ENCODE data around the gene ZNF581. TPM values are rescaled to one million over a fixed set of nuclear protein-coding genes. Genes with fewer than 3 reads are reported as not detected.

ZNF581 gene
- total RNA-seq, 1 donor from 2014 or later = 38.8 TPM

DNA sequence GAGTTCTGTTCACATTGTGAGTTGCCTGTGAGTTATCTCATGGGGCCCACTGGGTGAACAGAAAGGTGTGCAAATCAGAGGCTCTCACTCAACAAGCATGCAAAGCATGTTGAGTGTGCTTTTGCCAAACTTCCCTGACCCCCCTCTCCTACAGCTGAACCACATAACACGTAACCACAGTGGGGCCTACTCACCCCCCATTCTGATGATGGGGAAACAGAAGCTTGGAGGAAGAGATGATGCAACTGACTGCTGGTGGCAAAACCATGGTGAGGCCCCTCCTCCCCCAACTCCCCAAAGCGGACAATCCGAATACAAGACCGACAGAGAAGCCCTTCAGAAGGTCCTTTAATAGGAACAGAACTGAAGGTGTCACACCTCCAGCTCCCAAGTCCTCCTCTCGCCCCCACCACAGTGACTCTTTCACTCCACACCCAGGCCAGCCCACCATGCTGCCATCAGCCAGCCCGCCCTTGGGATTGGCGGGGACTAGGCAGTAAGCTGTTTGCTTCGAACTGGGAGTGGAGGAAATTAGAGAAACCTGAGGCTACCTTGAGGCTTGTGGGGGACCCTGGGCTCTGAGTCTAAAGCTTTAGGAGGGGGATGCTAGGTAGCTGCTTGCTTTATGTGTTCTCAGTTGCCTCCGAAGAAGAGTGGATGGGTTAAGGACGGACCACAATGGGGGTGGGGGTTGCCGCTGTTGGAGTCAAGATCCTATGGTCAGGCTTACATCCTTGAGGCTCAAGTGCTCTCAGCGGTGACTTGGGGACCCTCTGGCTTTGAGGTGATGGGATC, 22.8 kb upstream of the ZNF581 start:
- Mint-ChIP-seq H3K27me3 (no peaks in the 10 kb centered on the region), H3K36me3 (ENCODE audit: insufficient read depth) (peaks cover 10% of the 10 kb centered on the region), H3K4me3 (ENCODE audit: low read depth) (no peak overlapping the region), H3K27ac (peak overlapping the region; percentile 59), H3K9me3 (ENCODE audit: low read depth) (no peaks in the 10 kb centered on the region), H3K4me1 (ENCODE audit: low read depth) (peaks cover 9% of the 10 kb centered on the region)
- DNase-seq (ENCODE audit: low spot score, unreplicated experiment) = no peak
- TF ChIP-seq, protein P1, sequence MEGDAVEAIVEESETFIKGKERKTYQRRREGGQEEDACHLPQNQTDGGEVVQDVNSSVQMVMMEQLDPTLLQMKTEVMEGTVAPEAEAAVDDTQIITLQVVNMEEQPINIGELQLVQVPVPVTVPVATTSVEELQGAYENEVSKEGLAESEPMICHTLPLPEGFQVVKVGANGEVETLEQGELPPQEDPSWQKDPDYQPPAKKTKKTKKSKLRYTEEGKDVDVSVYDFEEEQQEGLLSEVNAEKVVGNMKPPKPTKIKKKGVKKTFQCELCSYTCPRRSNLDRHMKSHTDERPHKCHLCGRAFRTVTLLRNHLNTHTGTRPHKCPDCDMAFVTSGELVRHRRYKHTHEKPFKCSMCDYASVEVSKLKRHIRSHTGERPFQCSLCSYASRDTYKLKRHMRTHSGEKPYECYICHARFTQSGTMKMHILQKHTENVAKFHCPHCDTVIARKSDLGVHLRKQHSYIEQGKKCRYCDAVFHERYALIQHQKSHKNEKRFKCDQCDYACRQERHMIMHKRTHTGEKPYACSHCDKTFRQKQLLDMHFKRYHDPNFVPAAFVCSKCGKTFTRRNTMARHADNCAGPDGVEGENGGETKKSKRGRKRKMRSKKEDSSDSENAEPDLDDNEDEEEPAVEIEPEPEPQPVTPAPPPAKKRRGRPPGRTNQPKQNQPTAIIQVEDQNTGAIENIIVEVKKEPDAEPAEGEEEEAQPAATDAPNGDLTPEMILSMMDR (IDR thresholded peaks at IDR 0.05; ENCODE audit: unreplicated experiment) = no peak

DNA sequence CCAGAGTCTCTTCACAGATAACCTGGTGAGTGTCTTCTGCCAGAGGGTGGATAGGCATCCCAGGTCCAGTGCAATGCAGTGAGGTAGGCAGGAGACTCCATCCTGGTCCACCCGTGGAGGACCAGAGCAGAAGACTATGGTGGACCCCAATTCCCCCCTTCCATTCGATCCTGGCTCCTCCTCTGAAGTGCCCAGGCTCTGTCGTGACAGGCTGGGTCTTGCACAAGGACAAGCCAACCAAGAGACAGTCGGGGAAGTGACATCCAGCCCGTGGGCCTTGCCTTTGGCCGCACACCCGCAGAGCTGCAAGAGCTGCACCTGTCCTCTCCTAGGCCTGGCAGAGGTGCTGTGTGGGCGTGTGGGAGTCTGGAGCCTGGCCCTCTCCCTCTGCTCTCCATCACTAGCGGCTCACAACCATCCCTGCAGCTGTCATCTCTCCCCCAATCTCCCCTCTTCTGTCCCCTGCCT, 22.2 kb upstream of the ZNF581 start:
- no peak for DNase-seq (ENCODE audit: low spot score, unreplicated experiment)
- TF ChIP-seq, protein P1 (IDR thresholded peaks at IDR 0.05; ENCODE audit: unreplicated experiment) = no peak
- Mint-ChIP-seq H3K9me3 (ENCODE audit: low read depth) (no peaks in the 10 kb centered on the region), H3K36me3 (ENCODE audit: insufficient read depth) (peaks cover 10% of the 10 kb centered on the region), H3K4me3 (ENCODE audit: low read depth) (no peak overlapping the region), H3K27me3 (no peaks in the 10 kb centered on the region), H3K27ac (no peak overlapping the region), H3K4me1 (ENCODE audit: low read depth) (peaks cover 9% of the 10 kb centered on the region)

DNA sequence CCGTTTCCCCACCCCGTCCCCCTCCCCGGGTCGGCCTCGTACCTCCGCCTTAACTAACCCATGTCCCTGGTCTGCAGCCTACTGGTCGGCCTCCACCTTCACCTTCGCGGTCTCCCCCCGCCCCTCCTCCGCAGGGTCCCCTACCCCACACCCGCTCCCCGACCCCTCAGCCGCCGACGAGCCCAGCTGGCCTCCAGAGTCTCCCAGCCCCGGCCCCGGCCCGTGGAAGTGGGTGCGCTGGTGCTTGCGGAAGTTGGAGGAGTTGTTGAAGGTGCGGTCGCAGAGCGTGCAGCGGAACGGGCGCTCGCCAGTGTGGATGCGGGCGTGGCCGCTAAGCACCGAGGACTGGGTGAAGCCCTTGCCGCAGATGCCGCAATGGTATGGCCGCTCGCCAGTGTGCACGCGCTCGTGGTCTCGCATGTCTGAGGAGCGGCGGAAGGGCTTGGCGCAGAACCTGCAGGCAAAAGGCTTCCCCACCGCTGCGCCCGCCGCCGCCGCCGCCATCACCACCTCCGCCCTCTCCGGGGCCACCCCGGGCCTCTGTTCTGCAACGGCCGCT, 21.7 kb upstream of the ZNF581 start:
- peaks cover 9% of the 10 kb centered on the region for H3K36me3 Mint-ChIP-seq (ENCODE audit: insufficient read depth)
- no peak for DNase-seq (ENCODE audit: low spot score, unreplicated experiment)
- TF ChIP-seq, protein P1 (IDR thresholded peaks at IDR 0.05; ENCODE audit: unreplicated experiment) = no peak
- H3K9me3 Mint-ChIP-seq (ENCODE audit: low read depth) = no peaks in the 10 kb centered on the region
- H3K4me3 Mint-ChIP-seq (ENCODE audit: low read depth) = no peak overlapping the region
- H3K27me3 Mint-ChIP-seq = no peaks in the 10 kb centered on the region
- H3K27ac Mint-ChIP-seq = no peak overlapping the region
- H3K4me1 Mint-ChIP-seq (ENCODE audit: low read depth) = peaks cover 9% of the 10 kb centered on the region

DNA sequence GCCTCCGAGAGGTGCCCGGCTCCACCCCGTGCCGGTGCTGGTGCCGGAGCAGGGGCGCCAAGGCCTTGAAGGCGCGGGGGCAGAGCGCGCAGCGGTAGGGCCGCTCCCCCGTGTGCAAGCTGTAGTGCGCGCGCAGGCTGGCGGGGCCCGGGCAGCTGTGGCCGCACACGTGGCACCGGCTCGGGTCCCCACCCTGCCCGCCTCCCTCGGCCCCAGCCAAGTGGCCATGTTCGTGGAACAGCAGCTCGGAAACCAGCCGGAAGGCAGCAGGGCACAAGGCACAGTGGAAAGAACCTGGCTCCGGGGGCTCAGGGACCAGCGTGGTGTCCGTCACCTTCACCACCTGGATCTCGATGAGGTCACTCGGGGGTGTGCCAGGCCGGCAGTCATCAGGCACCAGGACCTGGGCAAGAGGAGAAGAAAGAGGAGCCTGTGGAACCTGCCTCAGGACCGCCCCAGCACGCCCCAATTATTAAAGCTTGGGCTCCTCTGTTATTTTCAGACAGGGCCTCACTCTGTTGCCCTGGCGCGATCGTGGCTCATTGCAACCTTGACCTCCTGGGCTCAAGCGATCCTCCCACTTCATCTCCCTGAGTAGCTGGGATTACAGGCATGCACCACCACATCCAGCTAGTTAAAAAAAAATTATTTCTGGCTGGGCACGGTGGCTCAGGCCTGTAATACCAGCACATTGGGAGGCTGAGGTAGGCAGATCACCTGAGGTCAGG, 21.0 kb upstream of the ZNF581 start:
- peaks cover 9% of the 10 kb centered on the region for H3K4me1 Mint-ChIP-seq (ENCODE audit: low read depth)
- no peak for DNase-seq (ENCODE audit: low spot score, unreplicated experiment)
- H3K36me3 Mint-ChIP-seq (ENCODE audit: insufficient read depth) = peaks cover 6% of the 10 kb centered on the region
- H3K27ac Mint-ChIP-seq = no peak overlapping the region
- TF ChIP-seq, protein P1 (IDR thresholded peaks at IDR 0.05; ENCODE audit: unreplicated experiment) = no peak
- no peaks in the 10 kb centered on the region for H3K9me3 Mint-ChIP-seq (ENCODE audit: low read depth)
- H3K27me3 Mint-ChIP-seq = no peaks in the 10 kb centered on the region
- no peak overlapping the region for H3K4me3 Mint-ChIP-seq (ENCODE audit: low read depth)

DNA sequence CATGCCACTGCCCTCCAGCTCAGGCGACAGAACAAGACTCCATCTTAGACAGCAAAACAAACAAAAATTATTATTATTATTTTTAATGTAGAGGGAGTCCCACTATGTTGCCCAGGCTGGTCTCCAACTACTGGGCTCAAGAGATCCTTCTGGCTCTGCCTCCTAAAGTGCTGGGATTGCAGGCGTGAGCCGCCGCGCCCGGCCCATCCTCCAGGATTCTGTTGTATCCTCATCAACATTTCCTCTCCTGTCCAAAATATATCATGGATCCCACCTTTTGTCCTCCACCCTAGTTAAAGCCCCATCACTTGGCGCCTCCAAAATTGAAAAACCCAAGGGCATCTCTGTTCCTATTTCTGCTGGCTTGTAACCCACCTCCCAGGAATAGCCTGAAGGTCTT, 20.3 kb upstream of the ZNF581 start:
- DNase-seq (ENCODE audit: low spot score, unreplicated experiment) = no peak
- TF ChIP-seq, protein P1 (IDR thresholded peaks at IDR 0.05; ENCODE audit: unreplicated experiment) = no peak
- peaks cover 2% of the 10 kb centered on the region for H3K36me3 Mint-ChIP-seq (ENCODE audit: insufficient read depth)
- H3K9me3 Mint-ChIP-seq (ENCODE audit: low read depth) = no peaks in the 10 kb centered on the region
- no peak overlapping the region for H3K27ac Mint-ChIP-seq
- H3K27me3 Mint-ChIP-seq = no peaks in the 10 kb centered on the region
- H3K4me1 Mint-ChIP-seq (ENCODE audit: low read depth) = peaks cover 9% of the 10 kb centered on the region
- H3K4me3 Mint-ChIP-seq (ENCODE audit: low read depth) = peak overlapping the region; percentile 38
